IMR-90 (cell line): ENCODE results near the gene AKT3. TPM values are rescaled to one million over a fixed set of nuclear protein-coding genes. Genes with fewer than 3 reads are reported as not detected.

ENCODE experiments used
- ATAC-seq: fragments of 200-7000 bp; cut with Tn5 transposase; 2 replicates; pipeline ENCODE4 v1.9.1; 2020; ENCODE audit warnings: low read depth, mild to moderate bottlenecking, moderate library complexity
- BruUV-seq: library from RNA; stranded (reverse); fragments of 400-500 nt; replicated peaks from 2 replicates; lab custom pipeline; 2021; lab: Mats Ljungman, UMichigan
- CTCF ChIA-PET: fragments of 300-600 bp; formaldehyde crosslinking; extraction: SDS; loops from one replicate; lab custom pipeline; 2021; ENCODE audit warnings: antibody characterized with exemption; lab: Yijun Ruan, JAX
- POLR2A ChIA-PET: fragments of 300-600 bp; sonication (Branson Sonifier 250); formaldehyde crosslinking; loops from one replicate; lab custom pipeline; 2022; ENCODE audit warnings: antibody characterized with exemption; ENCODE audit not compliant: unreplicated experiment; lab: Charles Lee
- DNase-seq: peaks from one replicate; pipeline ENCODE4 v3.0.0; 2013
- H2AFZ ChIP-seq: replicated peaks from 2 replicates; pipeline ENCODE3; 2013; ENCODE audit warnings: low read length, mild to moderate bottlenecking; ENCODE audit not compliant: poor library complexity
- H2AK5ac ChIP-seq: 2 replicates; pipeline ENCODE4 v1.6.1; 2013; ENCODE audit warnings: low read depth, low read length, inconsistent platforms
- H2AK9ac ChIP-seq: replicated peaks from 2 replicates; pipeline ENCODE3; 2013; ENCODE audit warnings: mild to moderate bottlenecking, low read depth, low read length, moderate library complexity; ENCODE audit not compliant: poor library complexity
- H2BK120ac ChIP-seq: 2 replicates; pipeline ENCODE4 v1.6.1; 2013; ENCODE audit warnings: low read depth, low read length, inconsistent platforms
- H2BK15ac ChIP-seq: 3 replicates; pipeline ENCODE4 v1.6.1; 2013; ENCODE audit warnings: low read depth, low read length, inconsistent platforms
- H2BK20ac ChIP-seq: 2 replicates; pipeline ENCODE4 v1.6.1; 2013; ENCODE audit warnings: low read depth, mild to moderate bottlenecking, inconsistent platforms, low read length, moderate library complexity
- H2BK5ac ChIP-seq: 2 replicates; pipeline ENCODE4 v1.6.1; 2013; ENCODE audit warnings: mild to moderate bottlenecking, low read depth, low read length, inconsistent platforms; ENCODE audit not compliant: poor library complexity, severe bottlenecking
- H3K14ac ChIP-seq: replicated peaks from 2 replicates; pipeline ENCODE4 v1.6.1; 2013; ENCODE audit warnings: low read depth, low read length, inconsistent platforms
- H3K18ac ChIP-seq: 2 replicates; pipeline ENCODE4 v1.6.1; 2013; ENCODE audit warnings: low read depth, low read length, control low read depth
- H3K23ac ChIP-seq: 2 replicates; pipeline ENCODE4 v1.6.1; 2013; ENCODE audit warnings: low read depth, low read length, inconsistent platforms
- H3K27ac ChIP-seq: 2 replicates; pipeline ENCODE4 v1.5.1; 2013; ENCODE audit warnings: mild to moderate bottlenecking, control low read depth, low read length; ENCODE audit not compliant: insufficient read depth
- H3K27me3 ChIP-seq: 2 replicates; pipeline ENCODE4 v1.6.1; 2013; ENCODE audit warnings: low read length; ENCODE audit not compliant: control insufficient read depth, insufficient read depth
- H3K36me3 ChIP-seq: 2 replicates; pipeline ENCODE4 v1.6.1; 2013; ENCODE audit warnings: low read length, mixed read lengths; ENCODE audit not compliant: control insufficient read depth, insufficient read depth
- H3K4ac ChIP-seq: 2 replicates; pipeline ENCODE4 v1.6.1; 2013; ENCODE audit warnings: low read depth, low read length, inconsistent platforms
- H3K4me1 ChIP-seq: 2 replicates; pipeline ENCODE4 v1.6.1; 2013; ENCODE audit warnings: low read length, mixed read lengths; ENCODE audit not compliant: control insufficient read depth, insufficient read depth
- H3K4me2 ChIP-seq: 2 replicates; pipeline ENCODE4 v1.6.1; 2013; ENCODE audit warnings: low read depth, mild to moderate bottlenecking, control low read depth, low read length, moderate library complexity
- H3K4me3 ChIP-seq: 2 replicates; pipeline ENCODE4 v1.5.1; 2013; ENCODE audit warnings: low read depth, mild to moderate bottlenecking, control low read depth, low read length, moderate library complexity; ENCODE audit not compliant: insufficient read depth
- H3K56ac ChIP-seq: 2 replicates; pipeline ENCODE4 v1.6.1; 2013; ENCODE audit warnings: low read length, inconsistent platforms; ENCODE audit not compliant: insufficient read depth; ENCODE audit errors: extremely low read depth
- H3K79me1 ChIP-seq, 2 experiments: 2 replicates each; pipeline ENCODE4 v1.6.1; 2013; ENCODE audit warnings: low read length in 2 of 2, inconsistent platforms in 1 of 2, low read depth in 1 of 2
- H3K9ac ChIP-seq: 2 replicates; pipeline ENCODE4 v1.6.1; 2013; ENCODE audit warnings: low read depth, low read length, control low read depth
- H3K9me1 ChIP-seq: 2 replicates; pipeline ENCODE4 v1.6.1; 2013; ENCODE audit warnings: low read length, inconsistent platforms; ENCODE audit not compliant: insufficient read depth
- H3K9me3 ChIP-seq: 2 replicates; pipeline ENCODE4 v1.6.1; 2013; ENCODE audit warnings: low read length; ENCODE audit not compliant: control insufficient read depth, insufficient read depth
- H4K20me1 ChIP-seq: 2 replicates; pipeline ENCODE4 v1.6.1; 2013; ENCODE audit warnings: low read length, inconsistent platforms; ENCODE audit not compliant: insufficient read depth
- H4K5ac ChIP-seq: 2 replicates; pipeline ENCODE4 v1.6.1; 2013; ENCODE audit warnings: mild to moderate bottlenecking, low read depth, low read length, control low read depth
- H4K8ac ChIP-seq, 2 experiments: 2 replicates each; pipeline ENCODE4 v1.6.1; 2013; ENCODE audit warnings: low read depth in 2 of 2, low read length in 2 of 2, control low read depth in 1 of 2, inconsistent platforms in 1 of 2
- H4K91ac ChIP-seq: 2 replicates; pipeline ENCODE4 v1.6.1; 2013; ENCODE audit warnings: low read depth, low read length, inconsistent platforms; ENCODE audit not compliant: insufficient read depth
- CHD1 ChIP-seq: IDR thresholded peaks from 2 replicates; pipeline ENCODE4 v1.6.1; 2012; ENCODE audit warnings: low read depth, low read length, improper control_type of control experiment
- POLR2A ChIP-seq: IDR thresholded peaks from 2 replicates; pipeline ENCODE4 v1.6.1; 2012; ENCODE audit warnings: mild to moderate bottlenecking, low read depth, low read length
- RAD21 ChIP-seq: IDR thresholded peaks from 2 replicates; pipeline ENCODE4 v1.6.1; 2012; ENCODE audit warnings: low read length, improper control_type of control experiment
- WGBS, 2 experiments: methylation state at CpG; one replicate each; pipeline versions ENCODE4 v1.1.5 to v1.1.7; 2013; ENCODE audit warnings: missing lambda C conversion rate in 2 of 2; ENCODE audit not compliant: insufficient read length in 1 of 2; ENCODE audit errors: extremely low coverage in 2 of 2; 5-methylcytosine and 5-hydroxymethylcytosine counted together
- dilution Hi-C: fragments of 300-500 bp; cut with HindIII; formaldehyde crosslinking; loops from one replicate; pipeline ENCODE4 v1.14.3; 2018; ENCODE audit warnings: low sequenced_read_pairs; ENCODE audit not compliant: unreplicated experiment
- in situ Hi-C: fragments of 300-500 bp; cut with MboI; formaldehyde crosslinking; loops from 3 replicates; pipeline ENCODE4 v1.14.3; 2019; ENCODE audit warnings: low sequenced_read_pairs, inconsistent platforms, mixed read lengths
- intact Hi-C: fragments of 100-400 bp; cut with micrococcal nuclease; formaldehyde crosslinking; loops from 2 replicates; pipeline ENCODE4 v1.10.0; 2022
- polyA plus RNA-seq, 3 experiments: library from polyadenylated mRNA; depleted of rRNA; stranded (reverse); fragments of >200 nt; gene quantifications; 2 replicates each; pipeline ENCODE4 v1.2.3, GENCODE V29; 2012; ENCODE audit warnings: low replicate concordance in 1 of 3
- total RNA-seq: library from RNA; depleted of rRNA; stranded (reverse); fragments of >200 nt; gene quantifications from 2 replicates; pipeline ENCODE4 v1.2.3, GENCODE V29; 2012

AKT3 gene
- total and polyA plus RNA-seq, 2 of the 4 experiments (the other 2 are of a cell fraction): 15.2 to 19.4 TPM

- Histone ChIP-seq H2BK5ac (no peak overlapping the region), H3K14ac (no peak overlapping the region), H3K4me3 (no peak overlapping the region), H3K4me1 (peaks cover 5% of the 10 kb centered on the region), H3K4me2 (no peak overlapping the region), H2AK5ac (no peak overlapping the region), H3K56ac (no peak overlapping the region), H3K9ac (no peak overlapping the region), H3K18ac (no peak overlapping the region), H3K23ac (no peak overlapping the region), H3K9me3 (no peaks in the 10 kb centered on the region), H3K9me1 (peaks cover 2% of the 10 kb centered on the region; the same call in 1 of the 2 replicates), H4K8ac (no peak overlapping the region), H3K27me3 (no peaks in the 10 kb centered on the region), H2BK120ac (no peak overlapping the region), H4K20me1 (peaks cover 9% of the 10 kb centered on the region; the same call in 1 of the 2 replicates), H3K36me3 (peaks cover 2% of the 10 kb centered on the region; the same call in 1 of the 2 replicates), H2AK9ac (no peak overlapping the region), H2BK20ac (no peak overlapping the region), H2BK15ac (no peak overlapping the region), H3K79me1 (peaks cover 40 to 76% of the 10 kb centered on the region in 2 experiments), H4K91ac (no peak overlapping the region), H3K4ac (no peak overlapping the region), H2AFZ (no peak overlapping the region), H4K5ac (no peak overlapping the region), H3K27ac (no peak overlapping the region)
- intact Hi-C loops (no loop called here), in situ Hi-C loops (no loop called here), dilution Hi-C loops (no loop called here)
- no TSS peak for BruUV-seq
- CTCF ChIA-PET: interaction anchor here (0.5 kb wide), 1 partner anchor 37 kb away, joined by 4 read pairs; no protein-coding TSS in a partner anchor
- POLR2A ChIA-PET: no interaction called here
- DNase-seq (no peak), ATAC-seq (no peak)
- no CpG with 5 or more reads among the region's 4 CpGs for WGBS, 2 experiments
- no peak for TF ChIP-seq RAD21
- no peak for TF ChIP-seq CHD1
- no peak for TF ChIP-seq POLR2A
Measured at GRCh38 chr1:243791586-243792267, 58.3 kb downstream of the AKT3 start.
